T47D (cell line): ENCODE measurements around the gene SBSN.

ENCODE experiments used
- DNase-seq, 2 experiments: peaks; one replicate each; pipeline versions ENCODE4 v3.0.0 to v3.0.0-alpha.2; 2011 to 2012; ENCODE audit warnings: low read depth in 1 of 2, low spot score in 1 of 2
- JUND ChIP-seq: IDR thresholded peaks from 2 replicates; pipeline ENCODE4 v1.6.1; 2012; ENCODE audit warnings: low read depth
- in situ Hi-C: cut with HindIII; loops from 2 replicates; pipeline ENCODE4 v1.10.0; 2016; ENCODE audit warnings: low sequenced_read_pairs, low pct_unique_long_range_greater_than_20kb

The SBSN gene

GRCh38 chr19:35534803-35535480, 6.8 kb upstream of the SBSN start:
- in situ Hi-C loops, result no loop called here
- no peak for DNase-seq
- no peak for TF ChIP-seq JUND

- no peak for TF ChIP-seq JUND
- no peak for DNase-seq
- in situ Hi-C loops, result no loop called here
Measured at GRCh38 chr19:35533822-35534392, 5.8 kb upstream of the SBSN start.

DNA sequence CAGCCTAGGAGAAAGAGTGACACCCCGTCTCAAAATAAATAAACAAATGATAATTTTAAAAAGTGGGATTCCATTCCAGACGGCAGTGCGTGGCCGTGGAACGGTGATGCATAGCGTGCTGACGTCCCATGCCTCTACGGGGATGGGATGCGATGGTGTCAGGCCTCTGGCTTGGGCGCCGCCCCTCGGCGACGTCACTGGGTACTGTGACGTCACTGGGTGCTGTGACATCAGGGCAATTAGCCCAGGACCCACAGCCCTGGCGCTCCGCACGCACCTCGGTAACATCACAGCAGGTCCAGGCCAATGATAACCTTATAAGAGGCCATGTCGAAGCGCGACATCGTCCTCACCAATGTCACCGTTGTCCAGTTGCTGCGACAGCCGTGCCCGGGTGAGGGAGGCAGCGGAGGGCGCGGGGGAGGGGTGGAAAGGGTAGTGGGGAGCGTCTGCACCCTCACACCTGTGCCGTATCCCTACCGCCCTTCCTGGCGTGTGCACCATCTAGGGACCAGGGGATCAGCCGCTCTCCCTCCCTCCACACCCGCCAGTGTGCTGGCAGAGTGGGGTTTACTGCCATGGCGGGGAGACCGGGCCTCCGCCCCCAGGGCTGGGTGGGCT, 5.2 kb upstream of the SBSN start, which contains the start of gene GAPDHS:
Gene GAPDHS, plus strand, starts transcription at position 256 of the 621 bp plus-strand sequence. Its CDS starts 72 bp downstream, at position 328.
- in situ Hi-C loops, result no loop called here
- DNase-seq, result no peak
- no peak for TF ChIP-seq JUND

- peak in 1 of 2 experiments; percentile 36 for DNase-seq
- in situ Hi-C loops, result no loop called here
- no peak for TF ChIP-seq JUND
Measured at GRCh38 chr19:35531291-35531690, 3.2 kb upstream of the SBSN start.

DNA sequence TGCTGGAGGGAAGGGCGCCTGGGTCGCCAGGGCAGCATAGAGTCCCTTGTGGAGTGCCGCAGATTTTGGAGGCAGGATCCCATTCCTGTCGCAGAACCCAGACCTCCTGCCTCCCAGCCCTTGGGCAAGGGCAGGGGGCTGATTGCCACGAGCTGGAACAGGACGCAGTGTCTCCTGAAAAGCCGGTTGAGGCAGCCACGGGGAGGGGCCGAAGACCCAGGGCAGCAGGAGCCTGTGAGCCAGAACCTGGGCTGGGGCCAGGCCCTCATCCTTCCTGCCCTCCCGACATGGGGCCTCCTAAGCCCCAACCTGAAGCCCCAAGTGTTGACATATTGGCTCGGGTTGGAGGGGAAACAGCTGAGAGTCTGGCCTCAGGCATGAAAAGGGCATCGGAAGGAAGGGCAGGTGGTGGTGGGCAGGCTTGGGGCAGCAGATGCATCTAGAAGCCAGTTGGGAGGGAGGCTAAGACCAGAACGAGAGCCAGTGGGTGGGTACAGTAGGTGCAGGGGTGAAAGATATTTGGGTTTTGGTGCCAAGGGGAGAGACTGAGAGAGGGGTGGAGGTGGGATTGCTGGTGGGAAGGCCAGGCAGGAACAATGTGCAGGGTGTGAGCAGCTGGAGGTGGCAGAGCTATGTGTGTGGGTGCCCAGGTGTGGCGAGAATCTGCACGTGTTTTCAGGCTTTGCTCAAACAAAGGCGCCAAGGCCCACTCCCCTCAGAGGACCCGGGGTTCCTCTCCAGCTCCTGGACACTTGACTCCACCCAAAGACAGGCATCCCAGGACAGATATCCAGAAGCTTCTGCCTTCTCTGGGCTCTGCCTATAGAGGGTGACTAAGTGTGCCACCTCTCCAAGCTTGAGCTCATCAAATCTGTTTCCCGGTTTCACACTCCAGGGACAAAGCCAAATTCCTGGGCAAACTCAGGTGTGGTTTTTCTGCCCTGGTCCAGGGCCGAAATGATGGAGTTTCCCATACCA, 1.4 kb upstream of the SBSN start:
- in situ Hi-C loops, result no loop called here
- no peak for DNase-seq
- TF ChIP-seq JUND, result no peak

GRCh38 chr19:35525873-35526272, 2.2 kb downstream of the SBSN start:
- in situ Hi-C loops, result no loop called here
- no peak for DNase-seq
- TF ChIP-seq JUND, result no peak

DNA sequence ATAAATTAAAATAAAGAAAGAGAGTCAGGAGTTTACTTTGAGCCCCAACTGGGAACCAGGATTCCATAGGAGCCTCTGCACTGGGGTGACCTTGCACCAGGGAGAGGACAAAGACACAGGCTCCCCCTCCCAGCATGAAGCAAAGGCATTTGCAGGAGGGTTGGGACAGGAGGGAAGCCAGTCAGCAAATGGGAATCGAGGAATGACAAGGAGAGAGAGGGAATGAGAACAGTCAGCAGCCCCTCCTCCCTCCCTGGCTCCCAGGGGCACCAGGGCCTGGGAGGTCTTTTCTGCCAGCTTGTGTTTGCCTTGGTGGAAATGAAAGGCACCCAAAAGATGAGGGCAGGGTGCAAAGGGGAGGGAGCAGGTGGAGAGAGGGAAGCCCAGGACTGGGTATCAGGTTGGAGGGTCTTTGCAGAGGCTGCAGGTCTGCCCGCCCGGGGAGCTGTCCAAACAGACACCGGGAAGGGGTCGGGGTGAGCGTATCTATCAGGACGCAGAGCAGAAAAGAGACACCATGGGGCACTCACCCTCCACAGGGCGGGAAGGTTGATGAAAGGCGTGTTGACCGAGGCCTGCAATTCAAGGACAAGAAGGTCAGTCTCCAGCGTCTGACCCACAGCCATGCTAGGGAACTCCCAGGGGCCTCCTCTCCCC, 3.8 kb downstream of the SBSN start:
- no peak for TF ChIP-seq JUND
- in situ Hi-C loops, result no loop called here
- DNase-seq, result no peak

DNA sequence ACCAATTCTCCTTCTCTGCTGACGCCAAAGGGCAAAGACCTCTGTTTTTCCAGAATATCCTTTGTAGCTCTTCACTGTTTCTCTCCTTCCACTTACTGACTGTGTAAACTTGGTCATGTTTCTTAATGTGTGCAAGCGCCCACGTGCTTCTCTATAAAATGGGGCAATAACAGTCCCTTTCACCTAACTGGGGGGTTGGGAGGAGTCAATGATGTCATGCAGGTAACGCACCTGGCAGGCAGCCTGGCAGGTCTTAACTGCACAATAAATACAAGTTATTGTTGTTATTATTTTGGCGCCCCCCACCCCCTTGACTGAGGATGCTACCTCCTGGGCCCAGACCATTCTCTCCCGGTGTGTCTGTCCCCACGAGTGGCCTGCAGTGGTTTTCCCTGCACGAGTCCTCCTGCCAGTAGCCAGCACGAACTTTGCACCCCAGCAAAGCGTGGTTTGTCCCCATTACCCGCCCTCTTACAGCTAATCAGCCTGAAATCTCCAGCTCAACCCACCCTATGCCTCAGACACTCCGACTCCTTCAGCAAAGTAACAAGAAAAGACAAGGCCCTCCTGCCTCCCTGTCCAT, 5.3 kb downstream of the SBSN start:
- in situ Hi-C loops, result no loop called here

DNA sequence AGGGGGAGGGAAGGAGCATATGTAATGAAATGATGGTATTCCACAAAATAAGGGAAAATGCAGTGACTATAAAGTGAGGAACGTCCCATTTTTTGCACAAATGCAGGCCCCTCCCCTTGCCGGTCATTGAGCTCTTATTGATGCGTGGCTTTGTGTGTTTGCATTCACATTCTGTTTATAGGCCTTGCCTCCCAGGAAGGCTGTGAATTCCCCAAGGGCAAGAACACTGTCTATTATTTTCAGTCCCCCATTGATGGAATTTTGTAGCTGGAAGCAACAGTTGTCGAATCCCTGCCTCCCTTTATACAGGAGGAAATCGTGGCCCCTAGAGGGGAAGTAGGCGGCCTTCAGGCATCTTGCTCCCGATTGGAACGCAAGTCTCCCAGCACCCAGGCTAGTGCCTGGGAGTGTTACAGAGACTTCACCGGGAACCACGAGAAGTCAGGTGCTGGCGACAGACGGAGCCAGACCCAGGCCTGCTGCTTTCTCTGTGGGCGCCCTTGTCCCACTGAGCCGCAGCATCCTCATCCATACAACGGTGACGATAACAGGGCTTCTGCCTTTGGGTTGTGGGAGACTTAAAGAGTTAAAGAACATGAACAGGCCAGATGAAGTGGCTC, 6.9 kb downstream of the SBSN start:
- no peak for DNase-seq
- no peak for TF ChIP-seq JUND
- in situ Hi-C loops, result no loop called here

More for the DNA sequence above, 5.3 kb downstream of the SBSN start:
- DNase-seq, result no peak
- no peak for TF ChIP-seq JUND

GRCh38 chr19:35519291-35519690, 8.8 kb downstream of the SBSN start:
- in situ Hi-C loops, result no loop called here
- DNase-seq, result peak in 1 of 2 experiments; percentile 36
- TF ChIP-seq JUND, result no peak

DNA sequence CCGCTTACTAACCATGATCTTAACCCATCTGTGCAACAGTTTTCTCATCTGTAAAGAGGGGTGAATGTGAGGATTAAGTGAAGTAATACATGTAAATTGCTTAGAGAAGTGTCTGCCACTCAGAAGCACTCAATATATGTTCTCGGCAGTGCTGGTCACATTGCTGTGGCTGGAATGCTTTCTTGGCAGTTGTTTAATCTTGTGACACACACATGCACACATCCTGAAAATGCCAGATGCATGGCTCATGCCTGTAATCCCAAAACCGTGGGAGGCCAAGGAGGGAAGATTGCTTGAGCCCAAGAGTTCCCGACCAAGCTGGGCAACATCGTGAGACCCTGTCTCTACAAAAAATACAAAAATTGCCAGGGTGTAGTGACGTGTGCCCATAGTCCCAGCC, 9.8 kb downstream of the SBSN start:
- in situ Hi-C loops, result no loop called here
- TF ChIP-seq JUND, result no peak
- DNase-seq, result peak in 1 of 2 experiments; percentile 26

GRCh38 chr19:35517342-35517741, 10.8 kb downstream of the SBSN start:
- in situ Hi-C loops, result no loop called here
- no peak for DNase-seq
- TF ChIP-seq JUND, result no peak
